Thoracic aorta (tissue), 2 donors: Measurements from ENCODE around the gene CLCNKA. TPM values are rescaled to one million over a fixed set of nuclear protein-coding genes. Genes with fewer than 3 reads are reported as not detected.

Experiments
- ATAC-seq: fragments of 150-250 bp; one replicate; pipeline ENCODE4 v1.8.0; 2017; ENCODE audit warnings: low read depth; ENCODE audit not compliant: insufficient number of reproducible peaks, low FRiP score
- DNase-seq: peaks from one replicate; pipeline ENCODE4 v3.0.0-alpha.2; 2020; ENCODE audit warnings: low spot score
- H3K27ac ChIP-seq, 2 donors: fragments of 200-600 bp; sonication (generic); 1 replicate in 1 of 2; 2 replicates in 1 of 2; pipeline ENCODE4 v1.5.1; 2016; ENCODE audit warnings: mild to moderate bottlenecking in 2 of 2, moderate library complexity in 2 of 2
- H3K27me3 ChIP-seq: fragments of 200-600 bp; sonication (generic); replicated peaks from 2 replicates; pipeline ENCODE4 v1.6.0; 2016; ENCODE audit warnings: mild to moderate bottlenecking; ENCODE audit not compliant: insufficient read depth
- H3K36me3 ChIP-seq: fragments of 200-600 bp; sonication (generic); one replicate; pipeline ENCODE4 v1.5.1; 2016
- H3K4me1 ChIP-seq, 2 donors: fragments of 200-600 bp; sonication (generic); 1 replicate in 1 of 2; 2 replicates in 1 of 2; pipeline versions ENCODE4 v1.5.1 to v1.6.0; 2016; ENCODE audit warnings: low read depth in 2 of 2, mild to moderate bottlenecking in 1 of 2; ENCODE audit not compliant: control insufficient read depth in 1 of 2
- H3K4me3 ChIP-seq: fragments of 200-600 bp; sonication (generic); 2 replicates; pipeline ENCODE4 v1.5.1; 2016; ENCODE audit warnings: mild to moderate bottlenecking
- H3K9me3 ChIP-seq: fragments of 200-600 bp; sonication (generic); 2 replicates; pipeline ENCODE4 v1.5.1; 2016
- CTCF ChIP-seq: fragments of 200-600 bp; sonication (generic); IDR thresholded peaks from one replicate; pipeline ENCODE4 v1.5.1; 2019; ENCODE audit warnings: antibody characterized with exemption
- total RNA-seq, 2 donors: library from RNA; depleted of rRNA; stranded (reverse); fragments of >200 nt; gene quantifications; one replicate each; pipeline versions ENCODE4 v1.1.0 to v1.2.3, GENCODE V29; 2016

CLCNKA gene
- total RNA-seq, 2 donors from 2014 or later, result 4.7 TPM; not detected in 1

GRCh38 chr1:16067933-16068332 lies 46.1 kb downstream of the CLCNKA start:
- no peak overlapping the region for H3K4me3 ChIP-seq
- H3K4me1 ChIP-seq, result peaks cover 4 to 26% of the 10 kb centered on the region in 2 donors
- no peak for ATAC-seq
- TF ChIP-seq CTCF, result no peak
- H3K9me3 ChIP-seq, result no peaks in the 10 kb centered on the region
- no peaks in the 10 kb centered on the region for H3K36me3 ChIP-seq
- no peak overlapping the region for H3K27ac ChIP-seq
- H3K27me3 ChIP-seq, result no peaks in the 10 kb centered on the region
- DNase-seq, result no peak

- Histone ChIP-seq H3K4me3 (no peak overlapping the region), H3K36me3 (no peaks in the 10 kb centered on the region), H3K27ac (no peak overlapping the region), H3K9me3 (no peaks in the 10 kb centered on the region), H3K4me1 (peaks cover 7 to 31% of the 10 kb centered on the region in 2 donors), H3K27me3 (no peaks in the 10 kb centered on the region)
- DNase-seq (no peak), ATAC-seq (no peak)
- TF ChIP-seq CTCF, result no peak
Measured at GRCh38 chr1:16068356-16069270, 46.8 kb downstream of the CLCNKA start.

DNA sequence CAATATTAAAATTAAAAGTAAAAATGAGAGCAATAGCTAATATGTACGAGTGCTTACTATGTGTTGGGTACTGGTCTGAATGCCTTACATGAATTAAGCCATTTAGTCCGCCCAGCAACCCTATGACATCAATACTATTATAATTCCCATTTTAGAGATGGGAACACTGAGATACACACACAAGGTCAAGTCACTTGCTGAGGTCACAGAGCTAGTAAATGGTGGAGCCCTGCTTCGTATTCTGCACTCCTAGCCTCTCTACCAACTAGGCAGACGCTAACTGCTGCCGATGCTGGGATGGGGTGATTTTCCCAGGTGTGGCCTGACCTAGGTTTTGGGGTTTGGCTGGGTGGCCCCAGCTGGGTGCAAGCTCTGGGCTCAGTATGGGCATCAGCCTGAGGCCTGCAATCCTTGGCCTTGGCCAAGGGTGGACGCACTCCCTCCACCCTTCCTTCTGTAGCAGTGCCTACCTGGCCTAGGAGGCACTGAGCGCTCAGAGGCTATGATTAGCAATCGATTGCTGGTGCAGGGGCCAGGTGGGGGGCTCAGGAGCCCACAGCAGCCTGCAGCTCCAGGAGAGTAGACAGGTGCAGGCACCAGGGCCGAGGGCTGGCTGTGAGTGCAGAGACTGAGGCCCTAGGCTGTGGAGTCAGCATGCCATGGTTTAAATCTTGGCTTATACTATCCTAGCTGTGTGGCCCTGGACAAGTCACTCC lies 49.0 kb downstream of the CLCNKA start:
- H3K4me1 ChIP-seq, result peaks cover 10 to 44% of the 10 kb centered on the region in 2 donors
- H3K27ac ChIP-seq, result no peak overlapping the region
- H3K4me3 ChIP-seq, result no peak overlapping the region
- H3K27me3 ChIP-seq, result no peaks in the 10 kb centered on the region
- no peaks in the 10 kb centered on the region for H3K36me3 ChIP-seq
- ATAC-seq (no peak), DNase-seq (no peak)
- no peaks in the 10 kb centered on the region for H3K9me3 ChIP-seq
- no peak for TF ChIP-seq CTCF

DNA sequence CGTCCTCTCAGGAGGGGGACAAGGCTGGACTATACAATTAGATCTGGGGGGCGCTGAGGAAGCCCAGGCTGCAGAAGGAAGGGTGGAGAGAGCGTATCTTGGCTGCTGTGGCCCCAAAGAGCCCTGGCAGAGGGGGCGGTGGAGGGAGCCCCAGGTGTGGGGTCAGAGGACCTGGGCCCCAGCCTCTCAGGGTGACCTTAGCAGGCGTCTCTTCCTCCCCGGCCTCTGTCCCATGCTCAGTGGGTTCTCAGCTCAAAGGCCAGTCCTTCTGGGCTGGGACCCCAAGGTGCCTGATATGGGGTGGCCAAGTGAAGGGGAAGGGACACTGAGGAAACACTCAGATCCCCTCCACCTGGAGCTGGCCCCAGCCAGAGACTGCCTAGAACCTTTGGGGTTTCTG lies 49.8 kb downstream of the CLCNKA start:
- H3K9me3 ChIP-seq, result no peaks in the 10 kb centered on the region
- H3K4me1 ChIP-seq, result peaks cover 10 to 49% of the 10 kb centered on the region in 2 donors
- ATAC-seq (no peak), DNase-seq (no peak)
- no peak overlapping the region for H3K4me3 ChIP-seq
- no peak overlapping the region for H3K27ac ChIP-seq
- no peak for TF ChIP-seq CTCF
- H3K27me3 ChIP-seq, result no peaks in the 10 kb centered on the region
- no peaks in the 10 kb centered on the region for H3K36me3 ChIP-seq

DNA sequence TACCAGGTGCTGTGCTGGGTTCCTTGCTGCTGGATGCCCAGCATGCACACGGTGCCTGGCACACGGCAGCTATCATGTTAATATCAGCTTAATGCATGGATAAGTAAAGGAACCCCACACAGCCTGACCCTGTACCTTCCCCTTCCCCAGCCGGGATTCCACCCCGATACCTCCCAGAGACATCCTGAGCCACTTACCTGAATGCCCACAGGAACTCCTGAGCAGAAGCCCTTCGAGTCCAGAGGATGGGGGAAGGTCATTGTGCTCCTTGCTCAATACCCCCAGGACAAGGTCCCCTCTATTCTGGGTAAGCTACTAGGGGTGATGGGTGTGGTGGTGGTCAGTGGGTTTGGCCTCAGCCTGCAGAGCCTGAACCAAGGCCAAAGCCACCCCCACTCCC lies 50.3 kb downstream of the CLCNKA start:
- H3K4me1 ChIP-seq, result peaks cover 10 to 49% of the 10 kb centered on the region in 2 donors
- H3K4me3 ChIP-seq, result no peak overlapping the region

More for the DNA sequence above, 50.3 kb downstream of the CLCNKA start:
- H3K9me3 ChIP-seq, result no peaks in the 10 kb centered on the region
- no peak for ATAC-seq
- TF ChIP-seq CTCF, result no peak
- H3K27me3 ChIP-seq, result no peaks in the 10 kb centered on the region
- no peak for DNase-seq
- H3K27ac ChIP-seq, result no peak overlapping the region
- H3K36me3 ChIP-seq, result no peaks in the 10 kb centered on the region
